Sigmoid colon (tissue), 4 donors: ENCODE results near the gene FBXW11.

Experiments
- EP300 ChIP-seq, 4 donors: sonication (generic); formaldehyde crosslinking; IDR thresholded peaks; one replicate each; pipeline ENCODE4 v1.6.1; 2017; ENCODE audit warnings: antibody characterized with exemption in 4 of 4
- POLR2A ChIP-seq, 2 donors: fragments of 450-650 bp; IDR thresholded peaks; one replicate each; pipeline ENCODE4 v1.6.1; 2016; ENCODE audit warnings: antibody characterized with exemption in 2 of 2, mild to moderate bottlenecking in 2 of 2, moderate library complexity in 2 of 2
- TF ChIP-seq, protein P1 (sequence below), 4 experiments: fragments of 450-650 bp in 3 of 4; fragments of 200-600 bp in 1 of 4; IDR thresholded peaks; one replicate each; pipeline ENCODE4 v1.5.1; 2016 to 2019; ENCODE audit warnings: antibody characterized with exemption in 4 of 4, mild to moderate bottlenecking in 3 of 4, moderate library complexity in 2 of 4

DNA sequence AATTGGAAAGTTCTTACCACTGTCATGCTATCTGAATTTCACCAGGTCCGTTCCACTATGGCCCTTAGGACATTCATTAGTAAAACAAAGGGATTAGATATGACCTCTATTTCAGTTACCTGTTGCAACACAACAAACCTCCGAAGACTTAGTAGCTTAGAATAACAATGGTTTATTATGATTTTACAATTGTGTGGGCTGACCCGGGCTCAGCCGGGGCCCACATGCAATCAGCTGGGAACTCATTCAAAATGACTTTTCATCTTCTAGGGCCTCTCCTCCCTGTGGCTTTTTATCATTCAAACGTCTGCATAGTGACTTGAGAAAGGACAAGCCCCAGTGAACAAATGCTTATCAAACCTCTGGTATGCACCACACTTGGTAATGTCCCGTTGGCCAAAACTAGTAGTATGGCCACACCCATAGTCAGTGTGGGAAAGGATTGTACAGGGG lies 2.3 kb upstream of the FBXW11 start:
- TF ChIP-seq POLR2A (IDR thresholded peaks at IDR 0.05) (no peak), EP300 (IDR thresholded peaks at IDR 0.05) (no peak)
- TF ChIP-seq, protein P1, sequence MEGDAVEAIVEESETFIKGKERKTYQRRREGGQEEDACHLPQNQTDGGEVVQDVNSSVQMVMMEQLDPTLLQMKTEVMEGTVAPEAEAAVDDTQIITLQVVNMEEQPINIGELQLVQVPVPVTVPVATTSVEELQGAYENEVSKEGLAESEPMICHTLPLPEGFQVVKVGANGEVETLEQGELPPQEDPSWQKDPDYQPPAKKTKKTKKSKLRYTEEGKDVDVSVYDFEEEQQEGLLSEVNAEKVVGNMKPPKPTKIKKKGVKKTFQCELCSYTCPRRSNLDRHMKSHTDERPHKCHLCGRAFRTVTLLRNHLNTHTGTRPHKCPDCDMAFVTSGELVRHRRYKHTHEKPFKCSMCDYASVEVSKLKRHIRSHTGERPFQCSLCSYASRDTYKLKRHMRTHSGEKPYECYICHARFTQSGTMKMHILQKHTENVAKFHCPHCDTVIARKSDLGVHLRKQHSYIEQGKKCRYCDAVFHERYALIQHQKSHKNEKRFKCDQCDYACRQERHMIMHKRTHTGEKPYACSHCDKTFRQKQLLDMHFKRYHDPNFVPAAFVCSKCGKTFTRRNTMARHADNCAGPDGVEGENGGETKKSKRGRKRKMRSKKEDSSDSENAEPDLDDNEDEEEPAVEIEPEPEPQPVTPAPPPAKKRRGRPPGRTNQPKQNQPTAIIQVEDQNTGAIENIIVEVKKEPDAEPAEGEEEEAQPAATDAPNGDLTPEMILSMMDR (IDR thresholded peaks at IDR 0.05) = no peak
